Upper lobe of left lung (tissue), 4 donors: ENCODE data around the gene UTS2B.

ENCODE experiments used
- CTCF ChIP-seq, 6 experiments: fragments of 450-650 bp in 4 of 6; fragments of 200-600 bp in 2 of 6; sonication (generic) in 2 of 6; IDR thresholded peaks; one replicate each; pipeline ENCODE4 v1.5.1; 2016 to 2019; ENCODE audit warnings: antibody characterized with exemption in 6 of 6
- POLR2AphosphoS5 ChIP-seq, 2 donors: sonication (generic); formaldehyde crosslinking; IDR thresholded peaks; one replicate each; pipeline ENCODE4 v1.5.1; 2017; ENCODE audit warnings: antibody characterized with exemption in 2 of 2

DNA sequence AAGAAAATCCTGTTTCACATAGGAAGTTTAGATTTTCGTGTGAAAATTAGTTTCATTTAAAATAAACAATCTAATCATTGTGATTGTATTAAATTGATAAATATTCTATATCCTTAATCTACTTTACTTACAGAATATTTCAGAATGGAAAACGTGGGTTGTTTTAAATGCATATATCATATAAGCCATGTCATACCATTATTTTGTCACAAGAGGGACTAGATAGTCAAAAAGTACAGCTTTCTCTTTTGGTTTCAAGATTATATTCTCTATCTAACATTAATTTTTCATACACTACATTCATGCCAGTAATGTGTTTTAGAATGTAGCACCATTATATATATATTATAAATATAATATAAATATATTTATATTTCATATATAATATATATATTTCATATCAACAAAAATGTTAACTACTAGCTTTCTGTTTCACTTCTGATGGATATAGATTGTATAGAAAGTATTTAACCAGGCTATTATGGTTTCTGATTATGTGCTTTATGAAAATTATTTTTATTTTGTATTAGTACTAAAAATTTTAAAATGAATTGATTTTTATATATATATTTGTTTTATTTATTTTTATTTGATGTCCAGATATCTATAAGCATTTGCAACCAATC lies 86.0 kb downstream of the UTS2B start:
- TF ChIP-seq CTCF (IDR thresholded peaks at IDR 0.05) (peak in 4 of 6 experiments; percentile 37 to 49 (median 46)), POLR2AphosphoS5 (IDR thresholded peaks at IDR 0.05) (no peak)
